Stimulated activated CD4-positive, alpha-beta T cell treated with anti-CD3 and anti-CD28 coated beads, TNF-alpha, amount 100 ng/mL, for 4 hours (primary cell): ENCODE results near the gene MCCC2.
"Not testable (repeated sequence)": the region's sequence is repeated elsewhere in the genome, so short reads cannot be mapped to it uniquely, and the experiment has no call there.

ENCODE experiments used
- DNase-seq, 3 experiments: peaks; one replicate each; pipeline ENCODE4 v3.0.0-alpha.2; 2020; ENCODE audit warnings: low read depth in 3 of 3

MCCC2 gene

GRCh38 chr5:71586941-71587765 lies at the start of gene MCCC2:
Gene MCCC2 (plus strand): TSS chr5:71587340. CDS start chr5:71587426, 86 bp downstream.
- DNase-seq: peak; percentile 88 to 95 (median 92)

GRCh38 chr5:71537687-71538086 lies 49.5 kb upstream of the MCCC2 start:
- no peak for DNase-seq

- not testable (repeated sequence) for DNase-seq
These were observed 36.3 kb upstream of the MCCC2 start for GRCh38 chr5:71550885-71551284.

- not testable (repeated sequence) for DNase-seq
These were observed 35.6 kb upstream of the MCCC2 start for GRCh38 chr5:71551582-71551981.

- DNase-seq: not testable (repeated sequence)
These were observed 35.0 kb upstream of the MCCC2 start for GRCh38 chr5:71552026-71552749.

- no peak for DNase-seq
These were observed 24.0 kb upstream of the MCCC2 start for GRCh38 chr5:71563161-71563560.

GRCh38 chr5:71564895-71565294 lies 22.2 kb upstream of the MCCC2 start:
- DNase-seq: no peak

- no peak for DNase-seq
These were observed 17.2 kb upstream of the MCCC2 start for GRCh38 chr5:71569748-71570509.

- DNase-seq: not testable (repeated sequence)
These were observed 15.3 kb upstream of the MCCC2 start for GRCh38 chr5:71571811-71572210.

- DNase-seq: no peak
These were observed 13.5 kb upstream of the MCCC2 start for GRCh38 chr5:71573591-71573990.

GRCh38 chr5:71575588-71575987 lies 11.6 kb upstream of the MCCC2 start:
- not testable (repeated sequence) for DNase-seq

GRCh38 chr5:71576241-71576640 lies 10.9 kb upstream of the MCCC2 start:
- DNase-seq: no peak

- not testable (repeated sequence) for DNase-seq
These were observed 9.3 kb upstream of the MCCC2 start for GRCh38 chr5:71577839-71578238.

GRCh38 chr5:71582945-71583584 lies 4.1 kb upstream of the MCCC2 start:
- DNase-seq: no peak

GRCh38 chr5:71586052-71586940 lies 844 bp upstream of the MCCC2 start:
- peak in 1 of 3 experiments; percentile 4 for DNase-seq

- no peak for DNase-seq
These were observed 809 bp downstream of the MCCC2 start for GRCh38 chr5:71587766-71588532.

- DNase-seq: no peak
These were observed 1.4 kb downstream of the MCCC2 start for GRCh38 chr5:71588533-71588885.

- no peak for DNase-seq
These were observed 2.8 kb downstream of the MCCC2 start for GRCh38 chr5:71589903-71590302.

GRCh38 chr5:71591100-71591499 lies 4.0 kb downstream of the MCCC2 start:
- DNase-seq: no peak

GRCh38 chr5:71596169-71596568 lies 9.0 kb downstream of the MCCC2 start:
- DNase-seq: no peak
